GM10248 (cell line): ENCODE measurements around the gene RGS9.

Source experiments
- CTCF ChIA-PET: fragments of 300-600 bp; sonication (Branson Sonifier 250); formaldehyde crosslinking; extraction: SDS; loops from one replicate; lab custom pipeline; 2021; ENCODE audit warnings: antibody characterized with exemption; lab: Yijun Ruan, JAX
- POLR2A ChIA-PET: fragments of 350-650 bp; sonication (Branson Sonifier 250); formaldehyde crosslinking; extraction: SDS; loops from one replicate; lab custom pipeline; 2020; ENCODE audit warnings: antibody characterized with exemption; lab: Yijun Ruan, JAX
- DNase-seq: peaks from one replicate; pipeline ENCODE4 v3.0.0; 2012; ENCODE audit errors: extremely low spot score
- TF ChIP-seq, protein P1 (sequence below): IDR thresholded peaks from 2 replicates; pipeline ENCODE4 v1.5.1; 2012; ENCODE audit warnings: mild to moderate bottlenecking, low read depth; ENCODE audit errors: extremely low read depth, missing control alignments, control extremely low read depth

The RGS9 gene

DNA sequence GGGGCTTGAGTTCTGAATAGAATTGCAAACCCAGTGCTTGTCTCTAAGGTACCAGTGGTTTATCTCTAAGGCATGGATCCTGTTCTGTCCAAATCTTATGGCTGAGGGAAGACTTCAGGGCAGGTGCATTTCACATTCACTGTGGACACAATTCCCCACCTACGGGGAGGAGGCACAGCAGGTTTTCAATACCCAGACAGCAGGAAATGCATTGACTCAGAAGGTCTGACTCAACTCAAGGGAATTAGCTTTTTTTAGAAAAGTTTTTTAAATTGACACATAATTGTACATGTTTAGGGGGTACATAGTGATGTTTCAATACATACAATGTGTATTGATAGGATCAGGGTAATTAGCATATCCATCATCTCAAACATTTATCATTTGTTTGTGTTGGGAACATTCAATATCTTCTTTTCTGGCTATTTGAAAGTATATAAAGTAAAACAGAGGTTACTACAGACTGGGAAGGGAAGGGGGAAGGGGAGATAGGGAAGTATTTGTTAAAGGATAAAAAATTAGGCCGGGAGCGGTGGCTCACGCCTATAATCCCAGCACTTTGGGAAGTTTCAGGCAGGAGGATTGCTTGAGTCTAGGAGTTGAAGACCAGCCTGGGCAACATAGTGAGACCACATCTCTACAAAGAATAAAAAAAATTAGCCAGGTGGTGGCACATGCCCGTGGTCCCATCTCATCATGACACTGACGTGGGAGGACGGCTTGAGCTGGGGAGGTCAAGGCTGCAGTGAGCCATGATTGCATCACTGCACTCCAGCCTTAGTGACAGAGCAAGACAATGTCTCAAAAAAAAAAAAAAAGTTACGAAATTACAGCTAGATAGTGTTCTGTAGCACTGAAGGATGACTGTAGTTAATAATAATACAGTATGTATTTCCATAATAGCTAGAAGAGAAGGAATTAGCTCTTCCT, 54.9 kb downstream of the RGS9 start:
- TF ChIP-seq, protein P1, sequence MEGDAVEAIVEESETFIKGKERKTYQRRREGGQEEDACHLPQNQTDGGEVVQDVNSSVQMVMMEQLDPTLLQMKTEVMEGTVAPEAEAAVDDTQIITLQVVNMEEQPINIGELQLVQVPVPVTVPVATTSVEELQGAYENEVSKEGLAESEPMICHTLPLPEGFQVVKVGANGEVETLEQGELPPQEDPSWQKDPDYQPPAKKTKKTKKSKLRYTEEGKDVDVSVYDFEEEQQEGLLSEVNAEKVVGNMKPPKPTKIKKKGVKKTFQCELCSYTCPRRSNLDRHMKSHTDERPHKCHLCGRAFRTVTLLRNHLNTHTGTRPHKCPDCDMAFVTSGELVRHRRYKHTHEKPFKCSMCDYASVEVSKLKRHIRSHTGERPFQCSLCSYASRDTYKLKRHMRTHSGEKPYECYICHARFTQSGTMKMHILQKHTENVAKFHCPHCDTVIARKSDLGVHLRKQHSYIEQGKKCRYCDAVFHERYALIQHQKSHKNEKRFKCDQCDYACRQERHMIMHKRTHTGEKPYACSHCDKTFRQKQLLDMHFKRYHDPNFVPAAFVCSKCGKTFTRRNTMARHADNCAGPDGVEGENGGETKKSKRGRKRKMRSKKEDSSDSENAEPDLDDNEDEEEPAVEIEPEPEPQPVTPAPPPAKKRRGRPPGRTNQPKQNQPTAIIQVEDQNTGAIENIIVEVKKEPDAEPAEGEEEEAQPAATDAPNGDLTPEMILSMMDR = no peak
- DNase-seq = no peak
- CTCF ChIA-PET = interaction anchor here (2.2 to 8.3 kb wide), 2 partner anchors 11 to 92 kb away, joined by 8 to 57 read pairs; no protein-coding TSS in a partner anchor
- POLR2A ChIA-PET = no interaction called here

DNA sequence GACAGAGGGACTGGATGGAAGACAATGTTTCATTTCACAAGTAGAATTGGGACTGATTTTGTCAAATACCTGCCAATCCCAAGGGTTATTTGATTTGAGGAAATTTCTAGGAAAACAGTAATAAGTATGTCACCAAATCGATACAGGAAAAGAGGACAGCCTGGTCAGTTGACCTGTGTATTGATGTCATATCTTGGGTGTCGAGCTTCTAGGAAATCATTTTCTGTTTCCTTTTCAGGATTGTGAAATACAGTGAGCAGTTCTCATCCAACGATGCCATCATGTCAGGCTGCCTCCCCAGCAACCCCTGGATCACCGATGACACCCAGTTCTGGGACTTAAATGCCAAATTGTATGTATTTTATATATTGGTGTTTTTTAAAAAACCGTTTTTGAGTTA, 56.1 kb downstream of the RGS9 start:
- POLR2A ChIA-PET = no interaction called here
- TF ChIP-seq, protein P1 = no peak
- no peak for DNase-seq
- CTCF ChIA-PET = interaction anchor here (2.2 to 8.3 kb wide), 2 partner anchors 12 to 93 kb away, joined by 8 to 57 read pairs; no protein-coding TSS in a partner anchor

DNA sequence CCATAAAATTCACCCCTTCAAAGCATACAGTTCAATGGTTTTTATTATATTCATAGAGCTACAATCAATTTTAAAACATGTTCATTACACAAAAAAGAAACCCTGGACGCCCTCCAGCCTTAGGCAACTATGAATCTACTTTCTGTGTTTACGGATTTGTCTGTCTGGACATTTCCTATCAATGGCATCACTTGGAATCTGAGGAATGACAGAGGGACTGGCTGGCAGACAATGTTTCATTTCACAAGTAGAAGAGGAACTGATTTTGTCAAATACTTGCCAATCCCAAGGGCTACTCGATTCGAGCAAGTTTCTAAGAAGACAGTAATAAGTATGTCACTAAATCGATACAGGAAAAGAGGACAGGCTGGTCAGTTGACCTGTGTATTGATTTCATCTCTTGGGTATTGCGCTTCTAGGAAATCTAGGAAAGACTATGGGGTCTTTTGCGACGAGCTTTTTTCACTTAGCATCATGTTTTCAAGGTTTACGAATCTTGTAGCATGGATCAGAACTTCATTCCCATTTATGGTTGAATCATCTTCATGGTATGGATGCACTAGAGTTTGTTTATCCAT, 56.6 kb downstream of the RGS9 start:
- ChIA-PET CTCF (interaction anchor here (2.2 to 8.3 kb wide), 2 partner anchors 12 to 93 kb away, joined by 8 to 57 read pairs; no protein-coding TSS in a partner anchor), POLR2A (no interaction called here)
- DNase-seq = no peak
- TF ChIP-seq, protein P1 = no peak

DNA sequence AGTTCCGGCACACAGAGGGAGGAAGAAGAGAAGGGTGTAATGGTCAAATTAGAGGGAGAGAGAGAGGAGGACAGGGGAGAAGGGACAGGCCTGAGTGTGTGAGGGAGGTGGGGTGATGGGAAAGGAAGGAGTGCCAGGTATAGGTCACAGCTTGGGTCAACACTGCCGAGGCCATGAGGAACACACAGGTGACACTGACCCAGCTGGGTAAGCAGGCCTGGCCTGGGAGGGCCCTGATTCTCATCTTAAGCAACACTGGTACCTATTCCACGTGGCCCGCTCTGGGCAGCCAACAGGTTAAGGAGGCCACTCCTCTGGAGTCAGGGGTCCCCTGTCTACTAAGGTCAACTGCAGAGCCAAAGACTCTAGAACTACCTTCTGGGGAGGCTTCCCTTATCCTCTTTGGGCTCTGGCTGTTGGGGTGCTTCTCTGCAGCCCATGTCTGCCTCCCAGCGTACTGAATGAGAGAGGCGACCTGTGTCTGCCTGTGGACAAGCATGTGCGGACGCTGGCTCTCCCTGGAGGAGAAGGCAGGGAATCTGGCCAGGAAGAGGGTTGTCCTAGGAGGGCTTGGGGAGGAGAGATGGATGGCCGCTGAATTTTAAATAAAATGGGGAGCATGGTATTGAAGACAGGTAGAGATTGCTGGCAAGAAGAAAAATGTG, 57.6 kb downstream of the RGS9 start:
- no peak for DNase-seq
- TF ChIP-seq, protein P1 = no peak
- POLR2A ChIA-PET = no interaction called here
- CTCF ChIA-PET = interaction anchor here (1.0 to 8.3 kb wide), 3 partner anchors 13 to 94 kb away, joined by 3 to 57 read pairs (median 4); no protein-coding TSS in a partner anchor

DNA sequence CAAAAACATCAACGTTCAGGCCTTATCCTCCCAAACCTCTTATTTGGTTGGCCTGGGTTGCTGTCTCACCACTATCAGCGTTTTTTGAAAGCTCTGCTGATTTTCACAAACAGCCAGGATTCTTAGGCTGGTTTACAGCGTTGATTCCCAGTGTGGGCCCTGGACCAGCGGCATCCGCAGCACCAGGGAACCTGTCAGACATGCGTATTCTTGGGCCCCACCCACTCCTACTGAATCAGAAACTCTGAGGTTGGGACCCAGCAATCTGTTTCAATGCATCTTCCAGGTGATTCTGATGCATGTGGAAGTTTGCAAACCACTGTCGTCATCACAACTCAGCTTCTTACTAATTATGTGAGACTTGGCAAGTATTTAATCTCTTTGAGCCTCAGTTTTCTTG, 58.5 kb downstream of the RGS9 start:
- ChIA-PET CTCF (interaction anchor here (1.0 to 8.3 kb wide), 4 partner anchors 9 to 95 kb away, joined by 3 to 57 read pairs (median 10); no protein-coding TSS in a partner anchor), POLR2A (no interaction called here)
- no peak for DNase-seq
- TF ChIP-seq, protein P1 = no peak

DNA sequence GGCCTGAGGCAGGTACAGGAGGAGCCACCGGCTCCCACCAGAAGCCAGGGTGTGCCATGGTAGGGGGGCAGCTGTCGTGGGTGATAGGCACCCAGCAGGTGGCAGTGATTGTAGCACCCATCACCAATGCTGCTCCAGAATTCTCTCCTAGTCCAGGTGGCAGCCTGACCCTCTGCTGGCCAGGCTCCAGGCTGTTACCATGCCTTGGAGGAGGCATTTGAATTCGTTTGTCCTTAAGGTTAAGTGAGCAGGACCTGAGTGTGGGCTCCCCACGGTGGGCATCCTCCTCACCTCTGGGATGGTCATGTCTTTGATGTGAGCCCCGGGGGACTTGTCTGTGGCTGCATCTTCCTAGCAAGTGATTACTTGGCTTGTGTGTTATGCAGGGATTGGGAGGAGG, 59.4 kb downstream of the RGS9 start:
- POLR2A ChIA-PET = no interaction called here
- TF ChIP-seq, protein P1 = no peak
- DNase-seq = no peak
- CTCF ChIA-PET = interaction anchor here (1.7 to 8.3 kb wide), 4 partner anchors 10 to 42 kb away, joined by 3 to 57 read pairs (median 14); no protein-coding TSS in a partner anchor
